Tibial artery (tissue), 4 donors: ENCODE results near the gene CLRN3.

Experiments used
- DNase-seq, 2 donors: peaks; one replicate each; pipeline ENCODE4 v3.0.0-alpha.2; 2019
- H3K27ac ChIP-seq, 2 donors: fragments of 200-600 bp; sonication (generic) in 1 of 2; 1 replicate in 1 of 2; 2 replicates in 1 of 2; pipeline ENCODE4 v1.5.1; 2018 to 2019; ENCODE audit warnings: mild to moderate bottlenecking in 1 of 2
- H3K27me3 ChIP-seq, 2 donors: fragments of 200-600 bp; sonication (generic) in 1 of 2; one replicate each; pipeline versions ENCODE4 v1.5.1 to v1.6.0; 2016 to 2019
- H3K36me3 ChIP-seq, 3 donors: fragments of 200-600 bp; sonication (generic) in 2 of 3; one replicate each; pipeline ENCODE4 v1.5.1; 2016 to 2019; ENCODE audit warnings: mild to moderate bottlenecking in 2 of 3
- H3K4me1 ChIP-seq, 4 donors: fragments of 200-600 bp; sonication (generic) in 2 of 4; 1 replicate in 3 of 4; 2 replicates in 1 of 4; pipeline ENCODE4 v1.5.1; 2016 to 2019
- H3K4me3 ChIP-seq, 2 donors: fragments of 200-600 bp; sonication (generic) in 1 of 2; 1 replicate in 1 of 2; 2 replicates in 1 of 2; pipeline ENCODE4 v1.5.1; 2018 to 2019; ENCODE audit warnings: mild to moderate bottlenecking in 2 of 2
- H3K9me3 ChIP-seq, 3 donors: fragments of 200-600 bp; sonication (generic) in 1 of 3; one replicate each; pipeline ENCODE4 v1.5.1; 2016 to 2019
- CTCF ChIP-seq, 2 experiments: fragments of 200-600 bp in 1 of 2; fragments of 450-650 bp in 1 of 2; IDR thresholded peaks; one replicate each; pipeline ENCODE4 v1.5.1; 2017 to 2019; ENCODE audit warnings: antibody characterized with exemption in 2 of 2, mild to moderate bottlenecking in 1 of 2, moderate library complexity in 1 of 2
- intact Hi-C: fragments of 100-400 bp; cut with DNase I; formaldehyde crosslinking; loops from one replicate; pipeline ENCODE4 v1.15.0; 2023; ENCODE audit warnings: low total_unique reads

CLRN3 gene

GRCh38 chr10:127926455-127926854 lies 33.7 kb upstream of the CLRN3 start:
- Histone ChIP-seq H3K4me3 (no peak overlapping the region), H3K27me3 (no peaks in the 10 kb centered on the region), H3K36me3 (no peaks in the 10 kb centered on the region), H3K27ac (no peak overlapping the region), H3K9me3 (no peaks in the 10 kb centered on the region), H3K4me1 (peaks cover 0 to 24% (median 16%) of the 10 kb centered on the region in 4 donors)
- TF ChIP-seq CTCF (IDR thresholded peaks at IDR 0.05), result no peak
- DNase-seq, result no peak
- intact Hi-C loops, result no loop called here

- H3K27ac ChIP-seq, result no peak overlapping the region
- no peaks in the 10 kb centered on the region for H3K9me3 ChIP-seq
- H3K36me3 ChIP-seq, result no peaks in the 10 kb centered on the region
- H3K27me3 ChIP-seq, result no peaks in the 10 kb centered on the region
- TF ChIP-seq CTCF (IDR thresholded peaks at IDR 0.05), result no peak
- intact Hi-C loops, result no loop called here
- H3K4me1 ChIP-seq, result peaks cover 0 to 29% (median 18%) of the 10 kb centered on the region in 4 donors
- H3K4me3 ChIP-seq, result no peak overlapping the region
- no peak for DNase-seq
These were observed 32.9 kb upstream of the CLRN3 start for GRCh38 chr10:127925471-127926207.

- no peaks in the 10 kb centered on the region for H3K36me3 ChIP-seq
- no peak for TF ChIP-seq CTCF (IDR thresholded peaks at IDR 0.05)
- H3K27ac ChIP-seq, result peak overlapping the region; percentile 74 to 77
- H3K4me3 ChIP-seq, result no peak overlapping the region
- no peak for DNase-seq
- H3K4me1 ChIP-seq, result peaks cover 0 to 48% (median 29%) of the 10 kb centered on the region in 4 donors
- H3K27me3 ChIP-seq, result no peaks in the 10 kb centered on the region
- intact Hi-C loops, result no loop called here
- no peaks in the 10 kb centered on the region for H3K9me3 ChIP-seq
These were observed 30.9 kb upstream of the CLRN3 start for GRCh38 chr10:127923646-127924045.

GRCh38 chr10:127922675-127923366 lies 30.1 kb upstream of the CLRN3 start:
- Histone ChIP-seq H3K27ac (peak overlapping the region; percentile 74 to 77), H3K4me1 (peaks cover 0 to 48% (median 29%) of the 10 kb centered on the region in 4 donors), H3K27me3 (no peaks in the 10 kb centered on the region), H3K4me3 (no peak overlapping the region), H3K36me3 (no peaks in the 10 kb centered on the region), H3K9me3 (no peaks in the 10 kb centered on the region)
- DNase-seq, result peak; percentile 66 to 89
- intact Hi-C loops, result no loop called here
- no peak for TF ChIP-seq CTCF (IDR thresholded peaks at IDR 0.05)

- no peaks in the 10 kb centered on the region for H3K36me3 ChIP-seq
- DNase-seq, result no peak
- intact Hi-C loops, result no loop called here
- peak overlapping the region; percentile 74 to 77 for H3K27ac ChIP-seq
- no peak for TF ChIP-seq CTCF (IDR thresholded peaks at IDR 0.05)
- no peaks in the 10 kb centered on the region for H3K27me3 ChIP-seq
- H3K9me3 ChIP-seq, result no peaks in the 10 kb centered on the region
- no peak overlapping the region for H3K4me3 ChIP-seq
- H3K4me1 ChIP-seq, result peaks cover 0 to 48% (median 29%) of the 10 kb centered on the region in 4 donors
These were observed 29.5 kb upstream of the CLRN3 start for GRCh38 chr10:127922206-127922605.
